ENCODE data around the gene TERT. TPM values are rescaled to one million over a fixed set of nuclear protein-coding genes. Genes with fewer than 3 reads are reported as not detected.
A peak's percentile ranks its signal among the peaks of the same experiment; 100 is the strongest.

Gene TERT
- total RNA-seq (2012; rRNA removed) (not detected in 2 replicates), polyA plus RNA-seq (2012; rRNA removed) (not detected in 2 replicates), Bru-seq, nascent RNA (percentile 3 among the genes with signal in this experiment), BruChase-seq, experiment 1, labeled RNA remaining after a 6-hour chase (percentile 2 among the genes with signal in this experiment), BruChase-seq, experiment 2, labeled RNA remaining after a 2-hour chase (percentile 2 among the genes with signal in this experiment)
- polyA plus RNA-seq (2012; cell fraction: cytosol; rRNA removed) = not detected in 2 replicates
- 0.02 TPM in 1 of 2 replicates, not detected in the other for polyA plus RNA-seq (2012; cell fraction: nucleus; rRNA removed; ENCODE audit: low replicate concordance)
- long read RNA-seq = 0 reads

GRCh38 chr5:1294835-1295649 lies at the start of gene TERT:
TERT (minus strand) TSS chr5:1295068; CDS start chr5:1294989, 79 bp downstream.
- H2AK9ac ChIP-seq (replicated peaks; ENCODE audit: low read depth, low read length, poor library complexity) = no peak within 1 kb of the TSS
- H4K91ac ChIP-seq (ENCODE audit: insufficient read depth, low read depth, low read length) = no peak within 1 kb of the TSS
- H3K36me3 ChIP-seq (ENCODE audit: control insufficient read depth, insufficient read depth, low read length) = no peaks in the 10 kb centered on the region
- no peak within 1 kb of the TSS for H2BK5ac ChIP-seq (ENCODE audit: low read depth, low read length, poor library complexity, severe bottlenecking)
- H3K9ac ChIP-seq (ENCODE audit: low read depth, low read length) = no peak within 1 kb of the TSS
- H3K4me3 ChIP-seq (ENCODE audit: insufficient read depth, low read depth, low read length) = no peak within 1 kb of the TSS
- H3K9me1 ChIP-seq (ENCODE audit: insufficient read depth, low read length) = no peaks in the 10 kb centered on the region
- H3K79me1 ChIP-seq (ENCODE audit: low read depth in 1 of 2, low read length in 2 of 2) = no peaks in the 10 kb centered on the region
- ChIA-PET CTCF (no interaction called here), POLR2A (ENCODE audit: unreplicated experiment) (no interaction called here)
- H4K20me1 ChIP-seq (ENCODE audit: insufficient read depth, low read length) = no peaks in the 10 kb centered on the region
- H2BK20ac ChIP-seq (ENCODE audit: low read depth, low read length) = no peak within 1 kb of the TSS
- no peak within 1 kb of the TSS for H3K4me2 ChIP-seq (ENCODE audit: low read depth, low read length)
- no peak for DNase-seq
- H2AK5ac ChIP-seq (ENCODE audit: low read depth, low read length) = no peak within 1 kb of the TSS
- TF ChIP-seq, protein P1, sequence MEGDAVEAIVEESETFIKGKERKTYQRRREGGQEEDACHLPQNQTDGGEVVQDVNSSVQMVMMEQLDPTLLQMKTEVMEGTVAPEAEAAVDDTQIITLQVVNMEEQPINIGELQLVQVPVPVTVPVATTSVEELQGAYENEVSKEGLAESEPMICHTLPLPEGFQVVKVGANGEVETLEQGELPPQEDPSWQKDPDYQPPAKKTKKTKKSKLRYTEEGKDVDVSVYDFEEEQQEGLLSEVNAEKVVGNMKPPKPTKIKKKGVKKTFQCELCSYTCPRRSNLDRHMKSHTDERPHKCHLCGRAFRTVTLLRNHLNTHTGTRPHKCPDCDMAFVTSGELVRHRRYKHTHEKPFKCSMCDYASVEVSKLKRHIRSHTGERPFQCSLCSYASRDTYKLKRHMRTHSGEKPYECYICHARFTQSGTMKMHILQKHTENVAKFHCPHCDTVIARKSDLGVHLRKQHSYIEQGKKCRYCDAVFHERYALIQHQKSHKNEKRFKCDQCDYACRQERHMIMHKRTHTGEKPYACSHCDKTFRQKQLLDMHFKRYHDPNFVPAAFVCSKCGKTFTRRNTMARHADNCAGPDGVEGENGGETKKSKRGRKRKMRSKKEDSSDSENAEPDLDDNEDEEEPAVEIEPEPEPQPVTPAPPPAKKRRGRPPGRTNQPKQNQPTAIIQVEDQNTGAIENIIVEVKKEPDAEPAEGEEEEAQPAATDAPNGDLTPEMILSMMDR (conservative IDR thresholded peaks at IDR 0.05; ENCODE audit: low read depth, low read length) = no peak
- TF ChIP-seq RFX5 (IDR thresholded peaks at IDR 0.05; ENCODE audit: low read depth, low read length) (no peak), MAFK (IDR thresholded peaks at IDR 0.05; ENCODE audit: low read depth, low read length) (no peak), ELK1 (IDR thresholded peaks at IDR 0.05; ENCODE audit: borderline replicate concordance, low read depth, low read length) (no peak), CEBPB (IDR thresholded peaks at IDR 0.05; ENCODE audit: low read depth, low read length) (no peak)
- H4K8ac ChIP-seq (ENCODE audit: low read depth in 2 of 2, low read length in 2 of 2) = no peak within 1 kb of the TSS
- H3K9me3 ChIP-seq (ENCODE audit: control insufficient read depth, insufficient read depth, low read length) = no peaks in the 10 kb centered on the region
- no peak within 1 kb of the TSS for H2BK120ac ChIP-seq (ENCODE audit: low read depth, low read length)
- H3K27me3 ChIP-seq (ENCODE audit: control insufficient read depth, insufficient read depth, low read length) = peaks cover 24% of the 10 kb centered on the region
- intact Hi-C loops (cut with micrococcal nuclease) (no loop called here), dilution Hi-C loops (cut with HindIII; ENCODE audit: low sequenced_read_pairs, unreplicated experiment) (no loop called here), in situ Hi-C loops (cut with MboI; ENCODE audit: low sequenced_read_pairs) (no loop called here)
- no peaks in the 10 kb centered on the region for H3K4me1 ChIP-seq (ENCODE audit: control insufficient read depth, insufficient read depth, low read length)
- no peak within 1 kb of the TSS for H2BK15ac ChIP-seq (ENCODE audit: low read depth, low read length)
- no peak within 1 kb of the TSS for H3K18ac ChIP-seq (ENCODE audit: low read depth, low read length)
- H4K5ac ChIP-seq (ENCODE audit: low read depth, low read length) = no peak within 1 kb of the TSS
- no peak for ATAC-seq (ENCODE audit: low read depth)
- no peak within 1 kb of the TSS for H3K27ac ChIP-seq (ENCODE audit: insufficient read depth, low read length)
- no peak within 1 kb of the TSS for H3K4ac ChIP-seq (ENCODE audit: low read depth, low read length)
- H3K14ac ChIP-seq (replicated peaks; ENCODE audit: low read depth, low read length) = no peak within 1 kb of the TSS
- H3K56ac ChIP-seq (ENCODE audit: extremely low read depth, insufficient read depth, low read length) = no peak within 1 kb of the TSS
- WGBS, 2 experiments (ENCODE audit: extremely low coverage in 2 of 2, insufficient read length in 1 of 2) = 5% methylated on average over 31 of the region's 102 CpGs; no CpG with 5 or more reads in 1 of the 2 experiments
- no peak within 1 kb of the TSS for H3K23ac ChIP-seq (ENCODE audit: low read depth, low read length)
- no TSS peak for BruUV-seq (replicated peaks)
- peak within 1 kb of the TSS; percentile 43 for H2AFZ ChIP-seq (replicated peaks; ENCODE audit: low read length, poor library complexity)
